HG02610 (cell line): ENCODE measurements around the gene YAE1.

ENCODE experiments used
- ATAC-seq: cut with Tn5 transposase; IDR thresholded peaks from one replicate; pipeline ENCODE4 v1.9.1; 2021; ENCODE audit warnings: mild to moderate bottlenecking, moderate library complexity; ENCODE audit not compliant: unreplicated experiment

The YAE1 gene

GRCh38 chr7:39554583-39555165, 11.5 kb upstream of the YAE1 start:
- no peak for ATAC-seq

DNA sequence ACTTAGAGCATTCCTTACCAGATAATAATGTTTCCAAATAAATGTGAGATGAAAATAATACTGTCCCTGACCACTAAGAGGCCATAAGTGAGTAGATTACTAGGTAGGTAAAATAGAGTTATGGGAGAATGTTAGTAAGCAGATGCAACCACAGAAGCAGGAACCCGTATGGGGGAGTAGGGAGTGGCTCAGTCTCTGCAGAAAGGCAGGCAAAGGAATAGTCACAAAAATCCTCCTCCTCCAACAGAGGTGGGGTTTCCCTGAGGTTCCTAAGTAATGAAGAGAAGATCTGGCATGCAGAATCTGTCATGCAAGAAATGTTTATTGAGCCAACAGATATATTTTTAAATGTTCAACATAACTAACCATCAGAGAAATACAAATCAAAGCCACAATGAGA, 9.0 kb upstream of the YAE1 start:
- ATAC-seq = no peak

DNA sequence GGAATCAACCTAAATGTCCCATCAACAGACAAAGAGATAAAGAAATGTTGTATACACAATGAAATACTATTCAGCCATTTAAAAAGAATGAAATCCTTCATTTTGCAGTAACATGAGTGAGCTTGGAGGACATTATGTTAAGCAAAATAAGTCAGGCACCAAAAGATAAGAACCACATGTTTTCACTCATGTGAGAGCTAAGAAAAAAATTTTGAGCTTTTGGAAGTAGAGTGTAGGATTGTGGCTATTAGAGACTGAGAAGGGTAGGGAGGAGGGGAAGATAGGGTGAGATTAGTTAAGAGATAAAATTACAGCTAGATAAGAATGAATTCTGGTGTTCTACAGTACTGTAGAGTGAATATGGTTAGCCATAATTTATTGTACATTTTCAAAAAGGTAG, 8.3 kb upstream of the YAE1 start:
- ATAC-seq = no peak

- no peak for ATAC-seq
Observed at GRCh38 chr7:39560408-39560807, 5.8 kb upstream of the YAE1 start.

DNA sequence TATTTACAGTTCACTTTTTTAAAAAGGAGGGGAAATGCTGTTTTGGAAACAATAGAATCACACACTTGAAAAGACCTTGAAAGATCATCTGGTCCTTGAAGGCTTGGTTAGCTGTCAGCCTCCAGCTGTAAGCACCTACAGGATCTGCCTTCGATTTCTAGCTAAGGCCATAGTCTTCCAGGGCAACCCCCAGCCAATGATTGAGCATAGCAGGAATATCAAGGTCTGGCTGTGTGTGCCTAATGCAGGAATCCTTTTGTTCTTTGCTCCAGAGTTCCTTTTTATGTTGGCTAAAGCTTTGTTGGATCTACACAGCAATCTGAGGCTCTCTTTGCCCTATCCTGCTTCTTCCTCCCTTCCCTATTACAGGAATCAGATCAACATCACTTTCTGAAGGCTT, 5.2 kb upstream of the YAE1 start:
- no peak for ATAC-seq

GRCh38 chr7:39565538-39565937, 666 bp upstream of the YAE1 start:
- ATAC-seq = no peak

- no peak for ATAC-seq
Observed at GRCh38 chr7:39567294-39567693, 1.1 kb downstream of the YAE1 start.

DNA sequence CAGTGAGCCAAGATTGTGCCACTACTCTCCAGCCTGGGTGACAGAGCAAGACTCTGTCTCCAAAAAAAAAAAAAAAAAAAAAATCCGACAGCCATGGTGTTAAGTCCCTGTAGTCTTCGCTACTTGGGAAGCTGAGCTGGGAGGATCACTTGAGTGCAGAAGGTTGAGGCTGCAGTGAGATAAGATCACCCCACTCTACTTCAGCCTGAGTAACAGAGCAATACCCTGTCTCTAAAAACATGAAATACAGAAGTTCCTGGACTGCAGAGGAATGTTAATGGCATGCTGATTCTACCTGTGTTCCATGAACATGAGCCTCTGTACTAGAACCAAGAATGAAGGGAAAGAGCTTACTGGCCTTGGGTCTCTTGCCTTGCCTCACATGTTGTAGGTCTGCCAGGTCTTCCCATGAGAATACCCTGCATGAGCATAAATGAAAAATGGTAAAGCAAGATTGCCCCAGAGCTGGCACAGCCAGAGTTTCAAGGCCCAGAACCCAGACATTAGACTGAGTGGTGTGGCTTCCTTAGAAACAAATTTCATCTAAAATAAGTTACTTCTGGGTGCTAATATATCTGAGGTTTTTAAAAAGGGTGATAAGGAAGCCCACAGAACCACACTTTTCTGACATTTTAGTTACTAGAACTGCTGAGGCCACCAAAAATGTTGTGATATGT, 8.6 kb downstream of the YAE1 start:
- no peak for ATAC-seq

GRCh38 chr7:39577229-39577874, 11.1 kb downstream of the YAE1 start:
- ATAC-seq = no peak

DNA sequence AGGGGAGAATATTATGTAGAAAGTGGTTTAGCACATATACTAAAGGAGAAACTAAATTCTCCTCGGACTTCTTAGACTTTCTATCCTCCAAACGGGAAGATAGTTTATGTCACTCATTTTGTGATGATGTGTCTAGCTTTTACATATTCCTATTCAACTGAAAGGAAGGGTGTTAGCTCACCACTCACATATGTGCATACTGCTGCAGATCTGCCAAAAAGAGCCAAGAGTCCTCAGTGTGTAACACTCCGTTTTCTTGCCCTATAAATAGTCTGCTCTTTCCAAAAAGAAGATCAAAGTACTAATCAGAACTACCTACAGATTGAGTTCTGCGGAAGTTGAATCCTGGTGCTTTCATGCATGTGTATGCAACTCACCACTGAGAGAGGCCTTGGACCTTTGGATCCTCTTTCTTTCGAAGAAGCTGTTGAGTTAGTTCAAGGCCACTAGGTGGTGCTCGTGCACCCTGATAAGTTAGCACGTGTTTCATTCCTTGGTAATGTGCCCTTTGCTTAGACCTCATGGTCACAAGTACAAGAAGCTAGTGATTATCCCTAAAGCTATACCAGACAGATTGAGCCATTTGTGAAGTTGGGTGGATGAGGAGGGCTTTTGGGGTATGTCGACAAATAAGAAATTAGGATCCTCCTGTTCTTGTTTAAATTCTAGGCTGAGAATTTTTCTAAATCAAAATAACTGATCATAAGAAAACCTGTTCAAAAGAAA, 14.1 kb downstream of the YAE1 start:
- peak; percentile 88 for ATAC-seq

- ATAC-seq = no peak
Observed at GRCh38 chr7:39582536-39582935, 16.3 kb downstream of the YAE1 start.

GRCh38 chr7:39583539-39583938, 17.3 kb downstream of the YAE1 start:
- ATAC-seq = no peak

- ATAC-seq = no peak
Observed at GRCh38 chr7:39587393-39587792, 21.2 kb downstream of the YAE1 start.

DNA sequence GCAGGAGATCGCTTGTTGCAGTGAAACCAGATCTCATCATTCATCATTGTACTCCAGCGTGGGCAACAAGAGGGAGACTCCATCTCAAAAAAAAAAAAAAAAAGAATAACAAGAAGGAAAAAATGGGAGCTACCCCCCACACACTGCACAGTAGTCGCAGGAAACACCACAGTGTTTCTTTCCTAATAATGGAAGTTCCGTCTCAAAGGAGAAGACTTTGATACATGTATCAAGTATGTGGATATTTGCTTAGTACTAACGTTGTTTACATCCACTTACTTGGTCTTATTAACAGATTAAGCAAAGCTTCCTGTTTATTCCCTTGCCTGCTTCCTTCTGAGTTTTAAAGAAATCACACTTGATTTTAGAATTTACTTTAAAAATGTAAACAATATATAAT, 22.2 kb downstream of the YAE1 start:
- ATAC-seq = no peak

- ATAC-seq = peak; percentile 97
Observed at GRCh38 chr7:39589323-39590111, 23.3 kb downstream of the YAE1 start.

DNA sequence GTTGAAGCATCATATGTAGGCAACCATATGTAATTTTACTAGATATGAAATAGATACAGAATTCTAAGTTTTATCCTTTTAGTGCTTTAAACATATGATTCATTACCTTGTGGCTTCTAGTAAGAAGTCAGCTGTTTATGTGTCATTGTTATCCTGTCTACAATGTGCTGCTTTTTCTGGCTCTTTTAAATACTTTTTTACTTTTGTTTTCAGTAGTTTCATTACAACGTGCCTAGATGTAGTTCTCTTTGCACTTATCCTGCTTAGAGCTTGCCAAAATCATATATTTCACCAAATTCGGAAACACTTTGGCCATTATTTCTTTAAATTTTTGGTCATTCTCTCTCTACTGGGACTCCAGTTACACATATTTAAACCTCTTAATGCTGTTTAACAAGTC, 26.4 kb downstream of the YAE1 start:
- no peak for ATAC-seq

- no peak for ATAC-seq
Observed at GRCh38 chr7:39594988-39595620, 28.9 kb downstream of the YAE1 start.

DNA sequence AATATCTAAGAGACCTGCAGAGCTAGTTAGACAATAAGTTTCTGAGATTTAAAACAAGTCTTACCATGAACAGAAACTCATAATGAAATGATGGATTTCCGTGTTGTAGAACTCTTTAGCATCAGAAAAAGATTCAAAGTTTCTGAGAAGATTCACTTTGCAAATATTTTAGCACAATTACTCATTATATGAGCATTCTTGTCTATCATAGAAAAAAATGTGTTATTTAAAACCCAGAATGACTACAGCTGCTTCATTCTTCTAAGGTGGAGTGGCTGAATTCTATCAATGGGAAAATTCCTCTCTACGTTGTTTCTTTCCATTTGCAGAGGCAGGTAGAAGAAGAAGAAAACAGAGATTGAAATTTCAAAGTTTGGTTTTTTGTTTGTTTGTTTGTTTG, 36.1 kb downstream of the YAE1 start:
- ATAC-seq = no peak

- ATAC-seq = no peak
Observed at GRCh38 chr7:39603924-39604323, 37.7 kb downstream of the YAE1 start.

GRCh38 chr7:39605087-39605486, 38.9 kb downstream of the YAE1 start:
- peak; percentile 74 for ATAC-seq

DNA sequence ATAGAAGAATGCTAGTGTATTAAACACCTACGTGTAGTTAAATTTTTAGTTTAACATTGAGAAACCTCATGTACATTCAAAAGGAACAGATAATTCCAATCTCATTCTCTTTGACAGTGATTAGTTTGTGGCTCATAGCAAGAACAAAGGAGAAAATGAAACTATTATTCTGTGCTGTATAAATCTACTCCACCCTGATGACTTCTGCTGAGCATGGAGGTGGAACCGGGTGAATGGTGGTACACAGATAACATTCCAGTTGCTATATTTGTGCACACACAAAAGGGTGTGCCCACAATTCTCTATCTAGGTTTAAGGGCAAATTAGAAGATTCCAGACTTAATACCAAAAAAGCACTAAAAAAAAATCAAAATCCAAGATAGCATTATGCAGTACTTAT, 40.1 kb downstream of the YAE1 start:
- no peak for ATAC-seq
